KG1 (cell line): ENCODE results near the gene BNIP3.

Source experiments
- DNase-seq: peaks from one replicate; lab custom pipeline; 2025; lab: John Stamatoyannopoulos, UW

The BNIP3 gene

DNA sequence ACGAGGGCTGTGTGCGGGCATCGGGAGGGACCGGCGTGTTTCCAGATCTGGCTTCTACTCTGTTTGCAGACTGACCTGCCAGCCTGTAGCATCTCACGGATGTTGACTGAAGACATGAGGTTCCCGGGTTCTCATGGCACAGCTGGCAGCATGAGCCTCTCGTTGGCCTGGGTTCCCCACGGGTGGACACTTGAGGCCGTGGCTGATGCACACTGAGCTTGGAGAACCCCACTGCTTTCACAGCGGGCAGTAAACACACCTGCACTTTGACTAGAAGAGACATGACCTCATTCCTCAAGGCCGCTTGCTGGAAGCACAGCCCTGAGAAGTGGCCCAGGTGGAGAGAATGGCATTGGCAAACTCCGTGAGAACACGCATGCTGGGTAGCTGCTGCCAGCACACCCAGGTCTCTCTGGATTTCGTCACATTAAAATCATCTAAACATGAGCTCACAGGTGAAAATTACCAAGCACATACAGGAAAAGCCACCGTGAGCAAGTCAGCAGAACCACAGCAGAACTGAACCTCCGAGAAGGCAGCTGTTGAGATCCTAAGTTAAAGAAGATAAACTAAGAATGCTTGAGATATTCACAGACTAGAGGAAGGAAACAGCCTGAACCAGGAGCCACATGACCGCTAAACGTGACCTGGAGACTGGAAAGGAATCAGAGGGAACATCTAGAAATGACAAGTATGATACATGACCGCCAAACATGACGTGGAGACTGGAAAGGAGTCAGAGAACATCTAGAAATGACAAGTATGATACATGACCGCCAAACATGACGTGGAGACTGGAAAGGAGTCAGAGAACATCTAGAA, 32.5 kb downstream of the BNIP3 start:
- DNase-seq = no peak

DNA sequence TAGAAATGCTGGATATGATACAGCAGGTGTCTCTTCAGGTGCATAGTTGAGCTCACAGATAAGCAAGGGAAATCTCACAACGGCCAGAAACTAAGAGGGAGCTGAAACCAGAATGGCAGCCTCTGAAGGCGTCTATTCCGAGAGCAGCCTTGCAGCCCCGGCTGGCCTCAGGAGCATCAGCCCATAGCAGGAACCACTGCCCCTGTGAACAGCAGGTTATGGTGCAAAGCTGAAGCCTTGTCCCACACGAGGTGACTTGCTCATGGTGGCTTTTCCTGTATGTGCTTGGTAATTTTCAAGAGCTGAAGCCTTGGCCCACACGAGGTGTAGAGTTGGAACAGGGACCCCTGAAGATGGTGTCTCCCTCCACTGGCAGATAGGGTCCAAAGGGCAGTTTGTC, 33.2 kb downstream of the BNIP3 start:
- no peak for DNase-seq

GRCh38 chr10:131947631-131948347, 33.9 kb downstream of the BNIP3 start:
- no peak for DNase-seq

DNA sequence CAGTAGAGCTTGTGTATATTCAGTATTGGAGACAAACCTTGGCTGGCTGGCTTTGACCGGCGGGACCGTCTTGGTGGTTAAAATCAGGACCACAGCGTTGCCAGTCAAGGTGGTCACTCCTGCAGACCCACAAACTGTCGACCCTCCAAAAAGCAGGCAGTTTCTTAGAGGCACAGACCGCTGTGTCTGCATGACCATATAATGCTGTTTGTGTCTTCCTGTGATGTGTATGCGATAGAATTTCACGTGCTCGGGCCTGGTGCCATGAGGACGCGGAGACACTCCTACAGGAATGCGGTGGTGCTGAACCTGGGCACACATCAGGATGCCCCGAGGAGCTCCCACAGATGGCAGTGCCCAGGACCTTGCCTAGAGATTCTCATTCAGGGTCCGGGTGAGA, 34.8 kb downstream of the BNIP3 start:
- DNase-seq = no peak

DNA sequence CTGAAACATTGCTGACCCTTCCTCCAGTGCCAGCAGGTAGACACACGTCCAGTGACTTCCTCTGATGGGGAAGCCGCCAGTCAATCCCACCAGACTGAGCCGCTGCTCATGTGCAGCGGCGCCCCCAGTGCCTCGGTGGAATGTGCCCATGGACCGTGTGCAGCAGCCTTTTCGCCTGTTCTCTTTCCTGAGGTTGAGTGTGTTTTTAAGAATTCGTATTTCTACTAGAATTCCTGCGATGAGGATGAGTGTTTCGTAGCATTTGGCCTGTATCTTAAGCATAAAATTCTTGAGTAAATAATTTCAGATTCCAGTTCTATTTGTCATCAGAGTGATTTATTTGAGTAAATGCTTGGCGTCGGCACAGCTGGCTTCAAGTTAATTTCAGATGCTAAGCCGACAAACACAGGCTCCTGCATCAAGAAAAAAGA, 35.4 kb downstream of the BNIP3 start:
- no peak for DNase-seq

GRCh38 chr10:131944976-131945695, 36.6 kb downstream of the BNIP3 start:
- no peak for DNase-seq

DNA sequence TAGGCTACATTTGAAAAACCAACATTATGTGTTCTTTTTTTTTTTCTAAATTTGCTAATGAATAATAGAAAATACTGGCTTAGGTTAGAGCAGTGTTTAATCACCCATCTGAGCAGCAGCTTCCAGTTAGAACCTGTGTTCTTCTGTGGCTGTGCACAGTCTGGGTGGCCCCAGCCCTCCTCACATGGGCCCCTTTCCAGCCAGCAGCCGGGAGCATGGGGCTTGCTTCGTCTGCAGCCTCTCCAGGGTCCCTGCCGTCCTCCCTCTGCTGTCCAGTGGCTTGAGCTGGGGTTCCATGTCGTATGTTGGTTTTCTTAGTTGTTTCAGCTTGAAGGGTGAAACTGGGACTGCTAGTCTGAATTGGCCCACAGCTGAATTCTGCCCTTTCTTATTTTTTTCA, 37.3 kb downstream of the BNIP3 start:
- DNase-seq = no peak

GRCh38 chr10:131943021-131943814, 38.5 kb downstream of the BNIP3 start:
- no peak for DNase-seq

DNA sequence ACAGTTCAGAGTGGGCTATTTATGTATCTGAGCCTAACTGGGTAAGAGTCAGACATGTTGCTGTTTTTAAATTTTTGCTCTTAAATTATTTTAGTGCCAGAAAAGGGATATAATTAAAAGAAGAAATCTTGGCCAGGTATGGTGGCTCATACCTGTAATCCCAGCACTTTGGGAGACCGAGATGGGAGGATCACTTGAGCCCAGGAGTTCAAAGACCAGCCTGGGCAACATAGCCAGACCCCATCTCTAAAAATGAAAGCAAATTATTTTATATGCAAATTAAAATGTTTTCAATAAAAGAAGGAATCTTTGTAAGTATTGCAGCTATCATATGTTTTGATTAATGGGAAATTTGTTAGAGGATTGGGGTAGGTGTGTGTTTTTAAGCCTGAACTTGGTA, 39.3 kb downstream of the BNIP3 start:
- DNase-seq = no peak

GRCh38 chr10:131938681-131939080, 43.0 kb downstream of the BNIP3 start:
- no peak for DNase-seq

DNA sequence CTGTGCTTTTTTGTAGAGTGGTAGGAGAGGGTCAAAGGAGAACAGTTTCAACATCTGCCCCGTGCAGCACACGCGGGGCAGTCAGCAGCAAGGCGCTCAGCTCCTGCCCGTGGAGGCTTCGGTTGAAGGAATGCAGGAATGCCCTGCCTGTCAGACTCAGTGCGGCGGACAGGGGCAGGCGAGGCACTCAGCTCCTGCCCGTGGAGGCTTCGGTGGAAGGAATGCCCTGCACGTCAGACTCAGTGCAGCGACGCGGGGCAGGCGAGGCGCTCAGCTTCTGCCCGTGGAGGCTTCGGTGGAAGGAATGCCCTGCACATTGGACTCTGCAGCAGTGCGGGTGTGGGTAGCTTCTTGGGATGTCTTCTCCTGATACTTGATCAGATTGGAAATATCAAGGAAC, 43.9 kb downstream of the BNIP3 start:
- DNase-seq = no peak

DNA sequence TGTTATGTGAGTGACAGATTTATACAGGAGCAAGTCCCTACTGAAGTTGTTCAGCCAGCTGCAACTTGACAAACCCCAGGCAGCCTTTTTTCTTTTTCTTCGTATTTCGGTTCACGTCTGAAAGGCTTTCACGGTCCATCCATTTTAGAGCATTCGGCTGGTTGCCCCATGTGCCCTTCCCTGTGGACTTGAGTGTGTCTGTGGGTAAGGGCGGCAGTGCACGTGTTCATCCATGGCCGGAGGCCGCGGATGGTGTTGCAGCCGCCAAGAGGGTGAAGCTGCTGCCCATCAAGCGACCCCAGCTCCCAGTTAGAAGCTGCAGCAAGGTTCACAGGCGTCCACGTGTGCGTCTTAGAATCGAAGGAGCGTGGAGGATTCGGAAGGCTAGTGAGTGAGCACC, 45.0 kb downstream of the BNIP3 start:
- DNase-seq = no peak

DNA sequence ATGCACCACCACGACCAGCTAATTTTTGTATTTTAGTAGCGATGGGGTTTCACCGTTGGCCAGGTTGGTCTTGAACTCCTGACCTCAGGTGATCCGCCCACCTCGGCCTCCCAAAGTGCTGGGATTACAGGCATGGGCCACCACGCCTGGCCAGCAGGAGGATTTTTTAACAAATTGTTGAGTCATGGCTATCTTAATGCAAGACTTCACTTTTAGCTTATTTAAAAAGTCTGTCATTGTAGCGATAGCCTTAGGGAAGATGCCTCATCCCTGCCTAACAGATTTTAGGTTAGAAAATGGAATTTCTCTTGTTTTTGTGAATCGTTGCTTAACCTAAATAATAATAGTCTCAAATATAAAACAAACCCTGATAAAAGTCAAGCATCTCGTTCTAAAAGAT, 45.4 kb downstream of the BNIP3 start:
- DNase-seq = no peak

DNA sequence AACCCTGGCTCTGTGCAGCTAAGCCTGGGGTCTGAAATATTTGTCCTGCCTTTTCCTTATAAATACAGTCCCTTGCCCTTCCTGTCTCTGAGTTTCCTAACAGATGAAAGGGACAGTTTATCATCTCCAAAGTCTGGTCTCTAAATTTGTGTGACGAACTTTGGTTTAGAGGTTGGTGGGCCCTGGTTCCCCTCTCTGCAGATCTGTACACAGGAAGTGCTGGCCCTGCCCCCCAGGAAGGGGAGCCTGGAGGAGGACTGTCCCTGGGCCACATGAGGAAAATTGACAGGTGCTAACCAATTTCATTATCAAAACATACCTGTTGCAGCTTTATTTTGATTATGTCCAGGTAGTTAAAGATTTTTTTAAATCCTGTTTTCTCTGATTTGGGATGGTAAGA, 46.5 kb downstream of the BNIP3 start:
- no peak for DNase-seq

- no peak for DNase-seq
Observed at GRCh38 chr10:131934769-131935168, 47.0 kb downstream of the BNIP3 start.

GRCh38 chr10:131933696-131934086, 48.0 kb downstream of the BNIP3 start:
- DNase-seq = no peak

DNA sequence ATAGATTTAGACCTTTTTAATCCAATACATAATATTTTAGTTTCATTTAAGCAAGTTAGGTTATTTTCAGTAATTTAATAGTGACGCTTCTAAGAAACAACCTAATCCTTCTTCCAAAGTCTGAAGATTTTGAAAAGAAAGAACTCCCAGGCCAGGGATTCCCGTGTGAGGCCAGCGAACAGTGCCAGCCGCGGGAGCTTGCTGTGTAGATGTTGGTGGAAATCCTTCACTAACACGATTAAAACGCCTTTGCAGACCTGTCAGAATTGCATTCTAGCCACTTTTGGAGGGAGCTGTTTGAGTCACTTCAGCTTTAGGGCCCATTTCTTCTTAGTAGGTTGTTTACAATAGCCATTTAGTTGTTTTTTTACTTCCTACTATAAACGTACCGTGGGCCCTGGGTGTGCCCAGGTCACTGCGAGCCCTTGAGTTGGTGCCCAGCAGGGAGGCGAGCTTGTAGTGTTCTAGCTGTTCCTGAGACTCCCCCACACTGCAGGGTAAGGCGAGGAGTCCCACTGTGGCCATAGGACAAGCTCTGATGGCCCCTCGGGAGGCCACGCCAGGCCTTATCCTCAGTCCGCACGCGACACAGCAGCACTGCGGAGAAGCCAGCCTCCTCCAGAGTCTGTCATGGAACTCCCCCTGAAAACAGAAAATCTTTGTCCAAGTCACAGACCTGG, 48.6 kb downstream of the BNIP3 start:
- no peak for DNase-seq

DNA sequence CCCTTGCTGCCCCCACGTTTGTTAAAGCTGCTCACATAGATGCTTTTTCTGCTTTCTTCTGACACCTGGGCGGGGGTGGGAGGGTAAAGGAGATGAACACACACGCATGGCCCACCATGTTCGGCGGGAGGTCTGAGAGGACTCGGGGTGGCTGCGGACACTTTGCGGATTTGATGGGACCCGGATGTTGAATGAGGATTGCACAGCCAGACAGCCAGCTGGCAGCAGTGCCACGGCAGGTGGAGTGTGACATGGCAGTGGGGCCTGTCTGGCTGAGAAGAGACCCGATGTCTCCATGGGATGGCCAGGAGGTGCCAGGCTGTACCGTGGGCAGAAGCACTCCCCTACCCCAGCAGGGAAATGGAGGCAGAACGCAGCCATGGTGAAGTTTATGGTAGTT, 49.7 kb downstream of the BNIP3 start:
- no peak for DNase-seq

DNA sequence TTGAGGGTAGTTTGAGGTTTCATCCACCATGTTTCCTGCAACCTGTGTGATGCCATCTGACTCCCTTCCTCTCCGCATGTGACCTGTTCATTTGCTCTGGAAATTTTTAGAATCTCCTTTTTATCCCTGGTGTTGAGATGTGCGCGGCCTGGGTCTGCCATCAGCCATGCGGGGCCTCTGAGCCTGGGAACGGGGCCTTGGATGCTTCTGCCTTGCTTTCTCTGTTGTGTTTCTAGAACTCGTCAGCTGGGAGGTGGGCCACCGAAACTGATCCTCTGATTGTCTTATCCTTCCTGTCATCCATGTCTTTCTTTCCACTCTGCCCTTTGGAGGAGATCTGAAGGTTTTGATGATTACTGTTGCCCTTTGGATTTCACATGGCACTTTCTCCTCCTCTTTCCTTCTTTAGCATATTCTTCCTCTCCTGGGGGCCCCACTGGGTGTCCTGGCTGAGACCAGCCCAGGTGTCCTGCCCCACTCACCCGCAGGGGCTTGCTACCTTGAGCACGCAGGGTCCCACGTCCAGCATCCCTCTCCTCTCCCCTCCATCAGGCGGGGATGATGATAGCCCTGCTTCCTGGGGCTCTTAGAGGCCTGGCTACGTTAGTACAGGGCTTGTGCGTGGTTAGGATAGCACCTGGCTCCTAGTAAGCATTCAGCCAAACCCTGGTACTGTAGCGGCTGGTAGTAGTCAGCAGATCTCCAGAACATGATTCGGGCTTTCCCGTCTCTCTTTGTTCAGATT, 51.0 kb downstream of the BNIP3 start:
- DNase-seq = no peak

DNA sequence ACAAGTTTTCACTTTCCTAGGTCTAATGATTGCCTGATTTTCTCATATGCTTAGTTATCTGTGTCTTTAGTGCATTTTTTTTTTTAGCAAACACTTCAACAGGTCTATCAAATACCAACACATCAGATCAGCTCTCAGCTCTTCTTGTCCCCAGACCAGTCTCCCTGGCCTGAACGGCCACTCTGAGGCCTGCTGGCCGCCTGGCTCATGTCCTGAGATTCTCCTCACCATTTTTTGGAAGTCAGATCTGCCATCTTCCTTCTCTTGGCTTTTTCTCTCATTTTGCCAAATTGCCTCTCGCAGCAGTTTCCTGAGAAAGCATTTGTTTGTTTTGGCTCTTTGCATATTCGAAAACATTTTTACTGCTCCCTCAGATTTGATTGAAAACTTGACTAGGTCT, 51.6 kb downstream of the BNIP3 start:
- DNase-seq = no peak
